SK-N-MC (cell line): ENCODE measurements around the gene GREB1.
"Not testable (repeated sequence)": the region's sequence is repeated elsewhere in the genome, so short reads cannot be mapped to it uniquely, and the experiment has no call there.

Source experiments
- DNase-seq: peaks from one replicate; pipeline ENCODE4 v3.0.0-alpha.2; 2011; ENCODE audit warnings: low read depth, low spot score
- H3K27ac ChIP-seq: fragments of 200-600 bp; sonication (generic); 2 replicates; pipeline ENCODE4 v1.5.1; 2016; ENCODE audit warnings: mixed run types
- H3K36me3 ChIP-seq: fragments of 200-600 bp; sonication (generic); 2 replicates; pipeline ENCODE4 v1.6.1; 2017; ENCODE audit warnings: antibody characterized with exemption, low read length, mixed read lengths; ENCODE audit not compliant: insufficient read depth
- H3K4me3 ChIP-seq: fragments of 200-600 bp; sonication (generic); 2 replicates; pipeline ENCODE4 v1.5.1; 2016
- H3K9ac ChIP-seq: fragments of 200-600 bp; sonication (generic); 2 replicates; pipeline ENCODE4 v1.8.0; 2017; ENCODE audit warnings: mixed run types, mixed read lengths; ENCODE audit not compliant: insufficient read length
- H3K9me3 ChIP-seq: fragments of 200-600 bp; sonication (generic); 2 replicates; pipeline ENCODE4 v1.6.1; 2017; ENCODE audit warnings: low read depth, mild to moderate bottlenecking, antibody characterized with exemption, low read length, moderate library complexity, mixed read lengths
- EZH2 ChIP-seq: fragments of 200-600 bp; sonication (generic); IDR thresholded peaks from one replicate; pipeline ENCODE4 v1.6.1; 2017; ENCODE audit warnings: antibody characterized with exemption
- FOXP2 ChIP-seq: optimal IDR thresholded peaks from 2 replicates; pipeline ENCODE3; 2011; ENCODE audit warnings: mild to moderate bottlenecking, moderate library complexity; ENCODE audit not compliant: insufficient read depth; ENCODE audit errors: extremely low read length, control extremely low read depth
- POLR2AphosphoS5 ChIP-seq: IDR thresholded peaks from 2 replicates; pipeline ENCODE4 v1.6.1; 2012; ENCODE audit warnings: mild to moderate bottlenecking, low read depth, low read length, borderline replicate concordance

The GREB1 gene

DNA sequence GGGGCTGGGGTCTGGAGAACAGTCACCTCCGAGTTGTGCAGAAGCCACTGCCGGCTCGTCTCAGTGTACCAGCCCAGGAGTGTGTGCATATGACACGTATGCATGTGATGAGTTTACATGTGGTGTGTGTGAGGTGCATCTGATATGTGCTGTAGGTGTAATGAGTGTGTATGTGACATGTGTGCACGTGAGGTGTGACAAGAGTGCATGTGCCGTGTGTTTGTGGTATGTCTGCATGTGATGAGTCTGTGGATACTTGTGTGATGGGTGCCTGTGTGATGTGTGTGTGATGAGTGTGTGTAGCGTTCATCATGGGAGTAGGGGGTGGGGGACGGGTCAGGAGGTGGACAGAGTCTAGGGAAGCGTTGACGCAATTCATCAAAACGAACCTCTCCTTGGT lies 123.3 kb downstream of the GREB1 start:
- H3K9ac ChIP-seq = no peak overlapping the region
- no peak overlapping the region for H3K27ac ChIP-seq
- H3K4me3 ChIP-seq = no peak overlapping the region
- no peaks in the 10 kb centered on the region for H3K36me3 ChIP-seq
- no peak for TF ChIP-seq POLR2AphosphoS5
- no peak for TF ChIP-seq FOXP2
- TF ChIP-seq EZH2 = no peak
- no peaks in the 10 kb centered on the region for H3K9me3 ChIP-seq
- DNase-seq = no peak

DNA sequence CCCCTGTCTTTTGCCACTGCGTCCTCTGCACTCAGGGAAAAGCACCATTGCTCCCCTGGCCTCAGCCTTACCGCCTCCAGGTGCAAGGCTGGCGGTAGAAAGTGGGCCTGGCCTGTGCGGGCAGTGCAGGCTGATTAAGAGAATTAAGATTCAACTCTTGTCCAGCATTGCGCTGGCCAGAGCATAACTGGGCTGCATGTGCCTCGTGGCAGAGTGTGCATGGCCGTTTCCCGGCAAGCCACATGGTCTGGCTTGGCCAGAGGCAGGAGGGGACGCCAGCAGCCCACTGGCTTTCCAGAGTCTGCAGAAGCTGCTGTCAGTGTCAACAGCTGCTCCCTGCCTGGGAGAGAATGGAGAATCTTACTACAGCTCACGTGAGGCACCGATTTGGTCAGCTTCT lies 123.8 kb downstream of the GREB1 start:
- Histone ChIP-seq H3K36me3 (no peaks in the 10 kb centered on the region), H3K9me3 (no peaks in the 10 kb centered on the region), H3K9ac (no peak overlapping the region), H3K4me3 (no peak overlapping the region), H3K27ac (no peak overlapping the region)
- TF ChIP-seq POLR2AphosphoS5 (no peak), FOXP2 (no peak), EZH2 (no peak)
- no peak for DNase-seq

DNA sequence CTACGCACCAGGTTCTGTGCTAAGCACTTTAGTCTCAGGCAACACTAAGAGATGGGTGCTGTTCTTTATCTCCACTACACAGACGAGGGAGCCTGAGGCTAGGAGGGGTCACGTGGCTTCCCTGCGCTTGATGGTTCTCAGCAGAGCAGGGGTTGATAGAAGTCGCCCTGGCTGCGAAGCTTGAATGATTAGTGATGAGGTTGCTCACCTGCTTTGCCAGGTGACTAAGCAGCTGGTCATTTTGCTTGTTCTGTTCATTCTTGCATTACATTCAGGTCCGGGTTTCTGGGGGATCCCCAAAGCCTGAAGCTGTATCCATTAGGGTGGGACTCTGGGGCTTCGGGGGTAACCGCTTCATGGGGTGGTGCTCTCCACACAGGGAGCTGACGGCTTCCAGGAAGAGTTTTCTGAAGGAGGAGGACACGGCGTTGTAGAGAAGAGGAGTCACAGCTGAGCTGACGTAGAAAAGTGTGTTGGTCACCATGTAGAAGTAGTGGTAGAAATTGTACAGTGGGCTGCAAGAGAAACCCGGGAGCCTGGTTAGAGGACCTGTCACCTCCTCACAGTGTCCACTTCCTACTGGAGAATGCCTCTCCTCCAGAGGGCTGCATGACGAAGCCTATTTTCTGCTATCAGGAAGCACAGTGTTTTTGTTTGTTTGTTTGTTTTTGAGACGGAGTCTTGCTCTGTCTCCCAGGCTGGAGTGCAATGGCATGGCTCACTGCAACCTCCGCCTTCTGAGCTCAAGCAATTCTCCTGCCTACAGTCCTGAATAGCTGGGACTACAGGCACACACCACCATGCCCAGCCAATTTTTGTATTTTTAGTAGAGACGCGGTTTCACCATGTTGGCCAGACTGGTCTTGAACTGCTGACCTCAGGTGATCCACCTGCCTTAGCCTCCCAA lies 124.6 kb downstream of the GREB1 start:
- no peak for TF ChIP-seq POLR2AphosphoS5
- no peak for TF ChIP-seq EZH2
- TF ChIP-seq FOXP2 = no peak
- H3K9me3 ChIP-seq = no peaks in the 10 kb centered on the region
- no peak overlapping the region for H3K9ac ChIP-seq
- DNase-seq = no peak
- no peaks in the 10 kb centered on the region for H3K36me3 ChIP-seq
- no peak overlapping the region for H3K4me3 ChIP-seq
- H3K27ac ChIP-seq = no peak overlapping the region

DNA sequence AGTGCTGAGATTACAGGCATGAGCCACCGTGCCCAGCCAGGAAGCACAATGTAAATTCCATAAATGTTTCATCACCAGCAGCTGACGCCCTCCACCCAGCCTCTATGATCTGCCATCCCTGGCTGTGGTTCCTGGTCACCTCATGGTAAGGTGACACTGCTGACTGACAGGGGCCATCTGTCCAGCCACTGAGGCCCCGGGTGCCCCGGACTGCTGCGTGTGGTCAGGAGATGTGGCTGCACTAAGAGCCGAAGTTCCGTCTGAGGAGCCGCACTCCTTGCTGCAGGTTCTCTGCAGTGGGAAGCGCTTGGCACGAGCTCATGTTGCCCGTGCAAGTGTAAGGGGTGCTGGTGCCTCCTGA lies 125.2 kb downstream of the GREB1 start:
- TF ChIP-seq POLR2AphosphoS5 (no peak), FOXP2 (no peak), EZH2 (no peak)
- no peak overlapping the region for H3K9ac ChIP-seq
- H3K27ac ChIP-seq = no peak overlapping the region
- no peak for DNase-seq
- H3K4me3 ChIP-seq = no peak overlapping the region
- no peaks in the 10 kb centered on the region for H3K9me3 ChIP-seq
- no peaks in the 10 kb centered on the region for H3K36me3 ChIP-seq

DNA sequence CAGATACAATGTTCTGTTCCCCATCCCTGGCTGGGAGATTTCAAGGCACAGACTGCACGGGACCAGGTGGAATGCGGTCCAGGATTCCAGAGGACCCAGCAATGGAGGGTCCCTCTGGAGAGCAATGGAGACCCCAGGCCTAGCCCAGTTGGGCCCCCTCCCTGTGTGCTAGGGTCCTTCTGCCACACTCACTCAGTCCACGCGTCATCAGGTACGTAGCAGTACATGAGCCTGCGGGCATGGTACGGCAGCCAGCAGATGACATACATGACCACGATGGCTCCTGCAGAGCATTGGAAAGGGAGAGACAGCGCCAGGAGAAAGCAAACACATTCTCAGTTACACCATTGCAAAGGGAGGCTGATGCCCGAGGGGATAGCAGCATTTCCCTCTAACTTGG lies 126.0 kb downstream of the GREB1 start:
- Histone ChIP-seq H3K27ac (no peak overlapping the region), H3K36me3 (no peaks in the 10 kb centered on the region), H3K9ac (no peak overlapping the region), H3K9me3 (no peaks in the 10 kb centered on the region), H3K4me3 (no peak overlapping the region)
- TF ChIP-seq EZH2 = no peak
- no peak for TF ChIP-seq FOXP2
- no peak for TF ChIP-seq POLR2AphosphoS5
- DNase-seq = no peak

DNA sequence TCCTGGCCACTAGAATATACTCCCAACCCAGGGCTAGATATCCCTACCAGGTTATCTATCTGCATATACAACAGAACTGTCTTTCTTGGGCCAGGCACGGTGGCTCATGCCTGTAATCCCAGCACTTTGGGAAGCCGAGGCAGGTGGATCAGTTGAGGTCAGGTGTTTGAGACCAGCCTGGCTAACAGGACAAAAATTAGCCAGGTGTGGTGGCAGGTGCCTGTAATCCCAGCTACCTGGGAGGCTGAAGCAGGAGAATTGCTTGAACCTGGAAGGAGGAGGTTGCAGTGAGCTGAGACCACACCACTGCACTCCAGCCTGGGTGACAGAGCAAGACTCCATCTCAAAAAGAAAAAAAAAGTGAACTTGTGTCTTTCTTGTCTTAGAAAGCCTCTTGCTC lies 126.6 kb downstream of the GREB1 start:
- not testable (repeated sequence) for H3K27ac ChIP-seq, H3K36me3 ChIP-seq, H3K9me3 ChIP-seq

DNA sequence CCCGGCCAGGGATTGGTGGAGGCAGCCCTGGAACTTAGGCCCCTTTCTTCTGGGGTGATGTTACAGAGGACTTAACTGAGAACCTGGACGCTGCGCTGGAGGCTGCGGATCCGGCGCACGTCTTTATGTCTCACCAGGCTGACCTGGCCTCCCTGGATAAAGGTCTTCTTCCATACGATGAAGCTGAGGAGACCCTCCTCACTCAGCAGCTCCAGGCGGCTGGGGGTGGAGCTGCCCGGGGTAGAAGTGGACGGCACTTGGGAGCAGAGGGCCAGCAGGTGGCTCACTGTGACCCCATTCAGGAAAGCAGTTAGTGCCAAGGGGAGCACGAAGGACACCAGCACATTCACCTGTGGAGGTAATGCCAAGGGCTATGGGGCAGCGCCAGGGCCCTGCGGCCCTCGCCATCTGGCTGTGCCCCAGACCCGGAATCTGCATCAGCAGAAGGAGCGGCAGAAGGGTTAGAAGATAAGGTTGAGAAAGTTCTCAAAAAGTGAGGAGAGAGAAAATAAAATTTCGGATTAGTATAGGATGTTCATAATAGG lies 128.1 kb downstream of the GREB1 start:
- no peaks in the 10 kb centered on the region for H3K36me3 ChIP-seq
- H3K9me3 ChIP-seq = no peaks in the 10 kb centered on the region
- TF ChIP-seq EZH2 (no peak), FOXP2 (no peak)
- no peak overlapping the region for H3K27ac ChIP-seq
- no peak overlapping the region for H3K4me3 ChIP-seq
- DNase-seq = no peak
- no peak overlapping the region for H3K9ac ChIP-seq

More for the DNA sequence above, 126.6 kb downstream of the GREB1 start:
- H3K4me3 ChIP-seq, H3K9ac ChIP-seq, DNase-seq: not testable (repeated sequence)

DNA sequence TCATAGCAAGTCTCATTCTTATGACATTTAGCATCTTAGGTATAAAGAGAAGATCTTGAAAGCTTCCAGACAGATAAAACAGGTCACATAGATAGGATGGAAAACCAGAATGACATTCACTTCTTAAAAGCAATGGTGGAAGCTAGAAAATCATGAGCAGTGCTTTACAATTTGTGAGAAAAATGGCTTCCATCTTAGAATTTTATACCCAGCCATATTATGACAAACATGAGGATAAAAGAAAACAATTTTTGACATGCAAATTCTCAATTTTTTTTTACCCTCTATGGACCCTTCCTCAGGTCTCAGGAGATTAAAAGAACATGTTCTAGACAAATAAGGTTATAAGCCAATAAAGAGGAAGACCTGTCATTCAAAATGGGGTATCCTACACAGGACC lies 129.0 kb downstream of the GREB1 start:
- no peak for TF ChIP-seq EZH2
- no peak for TF ChIP-seq FOXP2
- no peak for TF ChIP-seq POLR2AphosphoS5
- no peak for DNase-seq
- Histone ChIP-seq H3K9ac (no peak overlapping the region), H3K36me3 (no peaks in the 10 kb centered on the region), H3K27ac (no peak overlapping the region), H3K9me3 (no peaks in the 10 kb centered on the region), H3K4me3 (no peak overlapping the region)

DNA sequence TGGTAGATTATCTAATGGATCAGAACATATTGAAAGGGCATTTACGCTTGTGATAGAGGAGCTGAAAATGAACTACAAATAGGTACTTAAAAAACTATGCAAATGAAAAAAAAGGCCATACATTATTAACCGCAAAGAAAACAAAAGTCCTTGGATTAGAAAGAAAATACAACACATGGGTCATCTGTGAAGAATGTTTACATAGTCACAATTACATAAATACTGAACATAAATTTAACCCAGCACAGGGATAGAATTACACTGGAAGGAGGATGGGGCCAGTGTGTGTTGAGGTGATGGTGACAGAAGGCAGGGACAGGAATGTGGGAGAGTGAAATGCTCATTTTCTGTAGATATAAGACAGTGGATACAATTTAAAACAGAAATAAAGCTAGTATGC lies 129.6 kb downstream of the GREB1 start:
- Histone ChIP-seq H3K9ac (no peak overlapping the region), H3K4me3 (no peak overlapping the region), H3K36me3 (no peaks in the 10 kb centered on the region), H3K9me3 (no peaks in the 10 kb centered on the region), H3K27ac (no peak overlapping the region)
- TF ChIP-seq POLR2AphosphoS5 (no peak), FOXP2 (no peak), EZH2 (no peak)
- no peak for DNase-seq
